Activated CD4-positive, alpha-beta T cell treated with anti-CD3 and anti-CD28 coated beads, Interleukin-2, amount 10 ng/mL, durations not matched to agents 7 days and 5 days (primary cell): ENCODE results near the gene SLC47A2. TPM values are rescaled to one million over a fixed set of nuclear protein-coding genes. Genes with fewer than 3 reads are reported as not detected.

Source experiments
- total RNA-seq, 2 experiments: library from RNA; stranded (reverse); gene quantifications; one replicate each; pipeline ENCODE4 v1.2.3, GENCODE V29; 2021

SLC47A2 gene
- total RNA-seq, 2 experiments from 2014 or later, result not detected

Other genes with a start within 250 kb of the SLC47A2 start
- not detected for gene SLC47A1, start 182.7 kb downstream of the SLC47A2 start, total RNA-seq
- 10 to 100 TPM; 21.3 to 25.8 TPM for gene ALDH3A2, start 67.8 kb downstream of the SLC47A2 start, total RNA-seq
- not detected for gene ALDH3A1, start 31.7 kb upstream of the SLC47A2 start, total RNA-seq
- 10 to 100 TPM; 16.1 to 17.1 TPM for gene ULK2, start 151.4 kb upstream of the SLC47A2 start, total RNA-seq